H1 (cell line): ENCODE results near the gene FGFBP3. TPM values are rescaled to one million over a fixed set of nuclear protein-coding genes. Genes with fewer than 3 reads are reported as not detected.

Experiments
- CTCF ChIA-PET: fragments of 300-600 bp; sonication (Branson Sonifier 250); formaldehyde crosslinking; loops from one replicate; lab custom pipeline; 2021; ENCODE audit not compliant: partially characterized antibody; lab: Charles Lee
- POLR2A ChIA-PET: fragments of 300-600 bp; sonication (Branson Sonifier 250); formaldehyde crosslinking; loops from one replicate; lab custom pipeline; 2021; ENCODE audit warnings: inconsistent platforms; ENCODE audit not compliant: partially characterized antibody; lab: Charles Lee
- DNase-seq, 2 experiments: peaks; one replicate each; pipeline versions ENCODE4 v3.0.0 to v3.0.0-alpha.2; 2010 to 2022; ENCODE audit warnings: low spot score in 2 of 2, low read depth in 1 of 2, mixed read lengths in 1 of 2
- FAIRE-seq: peaks from 2 replicates; lab custom pipeline; 2011; peaks lifted over from hg19 to GRCh38; lab: Jason Lieb, UNC
- H2AFZ ChIP-seq: 2 replicates; pipeline ENCODE4 v1.8.1; 2012; ENCODE audit warnings: low read length, inconsistent platforms
- H2AK5ac ChIP-seq: 2 replicates; pipeline ENCODE4 v1.6.1; 2013; ENCODE audit warnings: low read depth, low read length
- H2BK120ac ChIP-seq: replicated peaks from 2 replicates; pipeline ENCODE3; 2013; ENCODE audit warnings: low read depth, low read length, inconsistent platforms
- H2BK12ac ChIP-seq: 2 replicates; pipeline ENCODE4 v1.6.1; 2013; ENCODE audit warnings: low read depth, low read length
- H2BK15ac ChIP-seq: 2 replicates; pipeline ENCODE4 v1.6.1; 2013; ENCODE audit warnings: low read length
- H2BK20ac ChIP-seq: 2 replicates; pipeline ENCODE4 v1.6.1; 2013; ENCODE audit warnings: low read length
- H2BK5ac ChIP-seq: 2 replicates; pipeline ENCODE4 v1.6.1; 2013; ENCODE audit warnings: low read depth, low read length
- H3K14ac ChIP-seq: 2 replicates; pipeline ENCODE4 v1.6.1; 2013; ENCODE audit warnings: inconsistent platforms; ENCODE audit not compliant: insufficient read length
- H3K18ac ChIP-seq: 2 replicates; pipeline ENCODE4 v1.6.1; 2013; ENCODE audit warnings: low read length; ENCODE audit errors: extremely low read depth
- H3K23ac ChIP-seq: 2 replicates; pipeline ENCODE4 v1.6.1; 2013; ENCODE audit warnings: inconsistent platforms; ENCODE audit not compliant: insufficient read length
- H3K23me2 ChIP-seq: 2 replicates; pipeline ENCODE4 v1.6.1; 2013; ENCODE audit warnings: low read depth, low read length
- H3K27ac ChIP-seq: 2 replicates; pipeline ENCODE4 v1.6.1; 2011; ENCODE audit warnings: low read depth, low read length, inconsistent platforms
- H3K27me3 ChIP-seq, 4 experiments: replicated peaks in 1 of 4; 1 replicate in 1 of 4; 2 replicates in 3 of 4; pipeline versions ENCODE4 v1.6.1 to v1.8.1; 2011 to 2013; ENCODE audit warnings: low read length in 3 of 4, mild to moderate bottlenecking in 3 of 4, inconsistent platforms in 2 of 4, mixed read lengths in 2 of 4, moderate library complexity in 1 of 4; ENCODE audit not compliant: control insufficient read depth in 3 of 4, insufficient read depth in 3 of 4; ENCODE audit errors: extremely low read depth in 1 of 4
- H3K36me3 ChIP-seq, 4 experiments: 2 replicates each; pipeline versions ENCODE4 v1.6.1 to v1.8.1; 2011 to 2013; ENCODE audit warnings: mild to moderate bottlenecking in 4 of 4, low read length in 3 of 4, moderate library complexity in 2 of 4, control low read depth in 1 of 4, inconsistent platforms in 1 of 4; ENCODE audit not compliant: insufficient read depth in 4 of 4, control insufficient read depth in 2 of 4
- H3K4ac ChIP-seq: replicated peaks from 2 replicates; pipeline ENCODE3; 2013; ENCODE audit warnings: low read length, low read depth, mixed read lengths, inconsistent platforms; ENCODE audit not compliant: insufficient read length
- H3K4me1 ChIP-seq, 4 experiments: replicated peaks in 1 of 4; 1 replicate in 1 of 4; 2 replicates in 3 of 4; pipeline versions ENCODE4 v1.6.1 to v1.8.1; 2011 to 2013; ENCODE audit warnings: low read length in 3 of 4, inconsistent platforms in 2 of 4, mixed read lengths in 1 of 4; ENCODE audit not compliant: insufficient read depth in 4 of 4, control insufficient read depth in 3 of 4
- H3K4me2 ChIP-seq, 2 experiments: 2 replicates each; pipeline versions ENCODE4 v1.6.1 to v1.8.1; 2011 to 2013; ENCODE audit warnings: low read depth in 2 of 2, low read length in 2 of 2, control low read depth in 1 of 2, inconsistent platforms in 1 of 2, mild to moderate bottlenecking in 1 of 2; ENCODE audit not compliant: insufficient read depth in 1 of 2
- H3K4me3 ChIP-seq, 4 experiments: fragments of 200-600, 300-600 bp in 1 of 4; sonication (generic), shearing (Covaris generic), sonication (Bioruptor Twin) in 1 of 4; 2 replicates each; pipeline versions ENCODE4 v1.5.1 to v1.8.1; 2011 to 2016; ENCODE audit warnings: low read length in 4 of 4, low read depth in 3 of 4, control low read depth in 2 of 4, inconsistent platforms in 2 of 4, mild to moderate bottlenecking in 2 of 4, mixed read lengths in 1 of 4, moderate library complexity in 1 of 4; ENCODE audit not compliant: insufficient read depth in 2 of 4; ENCODE audit errors: extremely low read depth in 1 of 4
- H3K56ac ChIP-seq: replicated peaks from 2 replicates; pipeline ENCODE3; 2013; ENCODE audit warnings: low read depth, mild to moderate bottlenecking, mixed read lengths, low read length, inconsistent platforms; ENCODE audit not compliant: insufficient read length
- H3K79me1 ChIP-seq: 2 replicates; pipeline ENCODE4 v1.6.1; 2013; ENCODE audit warnings: low read depth, low read length, control low read depth
- H3K79me2 ChIP-seq, 2 experiments: 2 replicates each; pipeline versions ENCODE4 v1.6.1 to v1.8.1; 2012 to 2013; ENCODE audit warnings: low read length in 2 of 2, mild to moderate bottlenecking in 2 of 2, inconsistent platforms in 1 of 2; ENCODE audit not compliant: insufficient read depth in 2 of 2, control insufficient read depth in 1 of 2
- H3K9ac ChIP-seq, 4 experiments: replicated peaks in 1 of 4; 1 replicate in 1 of 4; 2 replicates in 3 of 4; pipeline versions ENCODE4 v1.6.1 to v1.8.1; 2011 to 2013; ENCODE audit warnings: low read depth in 3 of 4, low read length in 3 of 4, control low read depth in 2 of 4, mild to moderate bottlenecking in 2 of 4, moderate library complexity in 2 of 4, inconsistent platforms in 1 of 4; ENCODE audit errors: extremely low read depth in 1 of 4
- H3K9me3 ChIP-seq, 2 experiments: 2 replicates each; pipeline versions ENCODE4 v1.6.1 to v1.8.1; 2012 to 2013; ENCODE audit warnings: mild to moderate bottlenecking in 2 of 2, moderate library complexity in 2 of 2, control low read depth in 1 of 2, inconsistent platforms in 1 of 2, low read depth in 1 of 2, low read length in 1 of 2, mixed read lengths in 1 of 2; ENCODE audit not compliant: insufficient read depth in 2 of 2
- H4K20me1 ChIP-seq, 2 experiments: replicated peaks in 1 of 2; 2 replicates each; pipeline versions ENCODE3 to v1.8.1; 2011 to 2013; ENCODE audit warnings: inconsistent platforms in 2 of 2, low read length in 2 of 2, mild to moderate bottlenecking in 1 of 2; ENCODE audit not compliant: insufficient read depth in 2 of 2, control insufficient read depth in 1 of 2
- H4K5ac ChIP-seq: 2 replicates; pipeline ENCODE4 v1.6.1; 2013; ENCODE audit warnings: low read length, low read depth, mixed read lengths, inconsistent platforms; ENCODE audit not compliant: insufficient read length
- H4K8ac ChIP-seq: 2 replicates; pipeline ENCODE4 v1.8.0; 2013; ENCODE audit warnings: mild to moderate bottlenecking, moderate library complexity, low read length, inconsistent platforms; ENCODE audit not compliant: insufficient read depth; ENCODE audit errors: extremely low read depth
- H4K91ac ChIP-seq: replicated peaks from 2 replicates; pipeline ENCODE3; 2013; ENCODE audit warnings: low read length, mixed read lengths, inconsistent platforms; ENCODE audit not compliant: insufficient read length
- CBX8 ChIP-seq: fragments of 300-800, 300-1000 bp; sonication (generic); IDR thresholded peaks from 2 replicates; pipeline ENCODE4 v1.7.1; 2016; ENCODE audit warnings: low read depth, low read length, borderline replicate concordance
- HDAC6 ChIP-seq: IDR thresholded peaks from one replicate; pipeline ENCODE4 v1.7.1; 2012; ENCODE audit warnings: low read depth, mild to moderate bottlenecking, inconsistent platforms, low read length, moderate library complexity
- RXRA ChIP-seq: IDR thresholded peaks from 2 replicates; pipeline ENCODE4 v1.6.1; 2011; ENCODE audit warnings: low read depth, mild to moderate bottlenecking, low read length, moderate library complexity; ENCODE audit not compliant: insufficient read depth
- SIX5 ChIP-seq: IDR thresholded peaks from 2 replicates; pipeline ENCODE4 v1.6.1; 2011; ENCODE audit warnings: mild to moderate bottlenecking, low read depth, low read length
- SP1 ChIP-seq: IDR thresholded peaks from 2 replicates; pipeline ENCODE4 v1.6.1; 2011; ENCODE audit warnings: low read depth, low read length
- TAF7 ChIP-seq: optimal IDR thresholded peaks from 2 replicates; pipeline ENCODE3; 2011; ENCODE audit warnings: low read depth, mild to moderate bottlenecking, inconsistent platforms, low read length, moderate library complexity, borderline replicate concordance
- WGBS, 2 experiments: shearing (Covaris generic) in 1 of 2; methylation state at CpG; one replicate each; pipeline versions ENCODE4 v1.1.6 to v1.1.7; 2013 to 2015; ENCODE audit warnings: low lambda C conversion rate in 2 of 2, mixed read lengths in 2 of 2, inconsistent platforms in 1 of 2, low coverage in 1 of 2, missing lambda C conversion rate in 1 of 2; ENCODE audit not compliant: insufficient replicate concordance in 2 of 2, insufficient coverage in 1 of 2, insufficient read length in 1 of 2; ENCODE audit errors: extremely low coverage in 1 of 2, missing lambda C conversion rate in 1 of 2; 5-methylcytosine and 5-hydroxymethylcytosine counted together
- polyA plus RNA-seq, 7 experiments: library from polyadenylated mRNA; depleted of rRNA in 3 of 7; stranded (reverse) in 5 of 7; unstranded in 2 of 7; fragments of >200 nt in 5 of 7; fragments of 200-250 nt in 2 of 7; gene quantifications; 1 replicate in 5 of 7; 2 replicates in 1 of 7; 4 replicates in 1 of 7; pipeline versions ENCODE4 v1.2.1 to v1.2.3, GENCODE V29; 2011 to 2013; ENCODE audit warnings: missing spikeins in 2 of 7, mixed read lengths in 2 of 7
- total RNA-seq: library from RNA; stranded (reverse); fragmentation: NEBNext Ultra II Directional; extraction: Animal tissue kit (Norgen Biotek cat#: 25700); gene quantifications from 2 replicates; pipeline ENCODE4 v1.2.1, GENCODE V29; 2021

FGFBP3 gene
- total and polyA plus RNA-seq, 2 of the 8 experiments (the other 6 are each of a cell fraction or from before 2014, with no cell fraction given): 54.6 to 115 TPM

- no peaks in the 10 kb centered on the region for H3K79me1 ChIP-seq
- H3K27me3 ChIP-seq: no peaks in the 10 kb centered on the region
- no peak for TF ChIP-seq HDAC6
- no peak for TF ChIP-seq SIX5
- TF ChIP-seq SP1: no peak
- no peak for TF ChIP-seq TAF7
- TF ChIP-seq RXRA: no peak
- no peak for TF ChIP-seq CBX8
- peak overlapping the region; percentile 86; the same call in 1 of the 2 replicates for H3K27ac ChIP-seq
- H3K79me2 ChIP-seq: peaks cover 4 to 54% of the 10 kb centered on the region in 2 experiments; a peak in 3 of 4 replicates
- H3K9me3 ChIP-seq: no peaks in the 10 kb centered on the region
- CTCF ChIA-PET: interaction anchor here (0.5 to 1.5 kb wide), 6 partner anchors 8 to 137 kb away, joined by 3 to 6 read pairs (median 5); no protein-coding TSS in a partner anchor
- FAIRE-seq (peak; percentile 71), DNase-seq (no peak)
- H3K18ac ChIP-seq: peak overlapping the region; percentile 88; the same call in 1 of the 2 replicates
- WGBS, 2 experiments: 13% methylated on average over 21 of the region's 21 CpGs; no CpG with 5 or more reads in 1 of the 2 experiments
- no peak overlapping the region for H3K14ac ChIP-seq
- no peak overlapping the region for H2BK120ac ChIP-seq
- no peak overlapping the region for H2BK5ac ChIP-seq
- H2BK15ac ChIP-seq: no peak overlapping the region
- no peaks in the 10 kb centered on the region; a peak in 1 of 7 replicates for H3K4me1 ChIP-seq
- POLR2A ChIA-PET: interaction anchor here (0.7 to 1.7 kb wide), 11 partner anchors 8 to 128 kb away, joined by 3 to 14 read pairs (median 6); partner anchors contain the start of gene TNKS2
- peak overlapping the region; percentile 95; the same call in 1 of the 2 replicates for H4K8ac ChIP-seq
- H3K23me2 ChIP-seq: no peaks in the 10 kb centered on the region; the same call in 1 of the 2 replicates
- peak overlapping the region; percentile 85 to 99 (median 92) for H3K9ac ChIP-seq
- peak overlapping the region; percentile 76 to 81 for H3K4me2 ChIP-seq
- H3K56ac ChIP-seq: no peak overlapping the region
- H3K36me3 ChIP-seq: no peaks in the 10 kb centered on the region; a peak in 1 of 8 replicates
- peak overlapping the region; percentile 72 to 87 (median 76) for H3K4me3 ChIP-seq
- no peak overlapping the region for H3K4ac ChIP-seq
- H2BK12ac ChIP-seq: no peak overlapping the region; the same call in 1 of the 2 replicates
- no peak overlapping the region for H2BK20ac ChIP-seq
- no peak overlapping the region for H4K91ac ChIP-seq
- no peak overlapping the region for H4K5ac ChIP-seq
- H2AK5ac ChIP-seq: no peak overlapping the region
- 0 out of 2 replicates have a peak overlapping the region, but pooled peaks have one; percentile 17 for H2AFZ ChIP-seq
- no peak overlapping the region for H3K23ac ChIP-seq
- H4K20me1 ChIP-seq: peaks cover 0 to 4% of the 10 kb centered on the region in 2 experiments
These were observed 15.1 kb upstream of the FGFBP3 start for GRCh38 chr10:91924212-91925021.
